ENCODE results near the gene IFT80.

Gene IFT80

DNA sequence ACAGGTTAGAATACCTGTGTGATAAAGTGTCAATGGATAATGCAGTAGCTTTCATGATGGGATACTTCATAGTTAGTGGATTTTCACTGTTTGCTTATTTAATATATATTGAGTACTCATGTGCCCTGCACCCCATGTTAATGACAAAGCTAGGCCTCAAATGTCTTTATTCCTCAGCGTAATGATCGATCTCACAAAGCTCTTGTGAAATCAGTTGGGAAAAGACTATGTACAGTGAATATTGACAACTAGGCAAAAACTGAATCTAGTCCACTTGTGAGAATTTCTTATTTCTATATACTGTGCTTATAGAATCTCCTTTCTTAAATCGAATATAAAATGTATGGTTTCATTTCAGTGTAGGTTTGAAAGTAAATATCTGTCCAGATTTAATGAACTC, 18.3 kb upstream of the IFT80 start:
- H3K4me3 ChIP-seq (ENCODE audit: low read depth in 1 of 2, low read length in 2 of 2) = no peak overlapping the region
- peaks cover 13% of the 10 kb centered on the region for H3K36me3 ChIP-seq (ENCODE audit: insufficient read depth, low read length)
- H3K4me1 ChIP-seq (ENCODE audit: insufficient read depth, low read length) = no peaks in the 10 kb centered on the region
- H3K27ac ChIP-seq (ENCODE audit: low read depth, low read length) = no peak overlapping the region
- H3K27me3 ChIP-seq (ENCODE audit: control insufficient read depth in 1 of 2, insufficient read depth in 2 of 2, low read length in 2 of 2) = no peaks in the 10 kb centered on the region
- H3K9me3 ChIP-seq (ENCODE audit: low read length) = no peaks in the 10 kb centered on the region
- H3K9ac ChIP-seq (ENCODE audit: low read length) = no peak overlapping the region

DNA sequence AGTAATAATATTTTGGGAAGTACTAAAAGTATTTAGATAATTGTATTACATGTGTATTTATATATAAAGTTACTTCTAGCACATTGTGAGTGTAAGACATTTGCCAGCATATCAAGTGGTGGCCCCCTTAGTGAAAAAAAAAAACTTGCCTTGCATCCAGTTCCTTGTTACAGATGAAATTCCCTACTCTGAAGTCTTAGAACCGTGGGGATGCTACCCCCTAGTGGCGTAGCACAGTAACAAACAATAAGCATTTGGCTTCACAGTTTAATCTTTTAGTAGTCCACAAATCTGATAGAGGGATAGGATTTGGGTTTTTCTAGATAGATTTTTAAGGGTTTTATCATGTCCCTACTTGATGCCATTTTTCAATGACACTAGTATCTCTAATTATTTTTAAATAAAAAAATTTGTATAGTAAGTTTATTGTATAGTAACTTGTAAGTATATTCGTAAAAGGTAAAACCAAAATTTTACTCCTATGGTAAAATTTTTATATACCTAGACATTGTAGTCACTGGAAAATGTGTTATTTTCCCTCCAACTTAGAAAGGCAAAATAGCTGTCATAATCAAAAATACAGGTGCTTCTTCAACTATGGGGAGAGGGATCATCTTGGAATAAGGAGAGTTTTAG, 14.7 kb upstream of the IFT80 start:
- Histone ChIP-seq H3K36me3 (ENCODE audit: insufficient read depth, low read length) (peaks cover 13% of the 10 kb centered on the region), H3K27me3 (ENCODE audit: control insufficient read depth in 1 of 2, insufficient read depth in 2 of 2, low read length in 2 of 2) (no peaks in the 10 kb centered on the region), H3K4me1 (ENCODE audit: insufficient read depth, low read length) (no peaks in the 10 kb centered on the region), H3K9me3 (ENCODE audit: low read length) (no peaks in the 10 kb centered on the region), H3K9ac (ENCODE audit: low read length) (no peak overlapping the region), H3K27ac (ENCODE audit: low read depth, low read length) (no peak overlapping the region), H3K4me3 (ENCODE audit: low read depth in 1 of 2, low read length in 2 of 2) (no peak overlapping the region)

DNA sequence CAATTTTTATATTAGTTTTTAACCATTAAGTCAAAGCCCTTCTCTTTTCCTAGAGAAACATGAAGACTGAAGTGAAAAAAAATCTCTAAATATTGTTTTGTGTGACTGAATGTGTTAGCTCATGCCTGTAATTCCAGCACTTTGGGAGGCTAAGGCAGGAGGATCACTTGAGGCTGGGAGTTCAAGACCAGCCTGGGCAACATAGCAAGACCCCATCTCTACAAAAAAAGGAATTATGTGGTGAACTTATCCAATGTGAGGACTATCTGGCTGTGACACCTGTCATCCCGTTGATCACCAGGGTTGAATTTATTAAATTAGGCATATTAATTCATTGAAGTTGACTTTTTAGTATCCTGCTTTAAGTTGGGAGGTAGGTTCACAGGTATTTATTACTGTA, 13.5 kb upstream of the IFT80 start:
- H3K9me3 ChIP-seq (ENCODE audit: low read length) = no peaks in the 10 kb centered on the region
- H3K36me3 ChIP-seq (ENCODE audit: insufficient read depth, low read length) = peaks cover 6% of the 10 kb centered on the region
- no peak overlapping the region for H3K27ac ChIP-seq (ENCODE audit: low read depth, low read length)
- H3K4me3 ChIP-seq (ENCODE audit: low read depth in 1 of 2, low read length in 2 of 2) = no peak overlapping the region
- no peaks in the 10 kb centered on the region for H3K27me3 ChIP-seq (ENCODE audit: control insufficient read depth in 1 of 2, insufficient read depth in 2 of 2, low read length in 2 of 2)
- H3K4me1 ChIP-seq (ENCODE audit: insufficient read depth, low read length) = no peaks in the 10 kb centered on the region
- no peak overlapping the region for H3K9ac ChIP-seq (ENCODE audit: low read length)

GRCh38 chr3:160409812-160410610, 11.0 kb upstream of the IFT80 start:
- no peak overlapping the region for H3K4me3 ChIP-seq (ENCODE audit: low read depth in 1 of 2, low read length in 2 of 2)
- H3K27me3 ChIP-seq (ENCODE audit: control insufficient read depth in 1 of 2, insufficient read depth in 2 of 2, low read length in 2 of 2) = no peaks in the 10 kb centered on the region

DNA sequence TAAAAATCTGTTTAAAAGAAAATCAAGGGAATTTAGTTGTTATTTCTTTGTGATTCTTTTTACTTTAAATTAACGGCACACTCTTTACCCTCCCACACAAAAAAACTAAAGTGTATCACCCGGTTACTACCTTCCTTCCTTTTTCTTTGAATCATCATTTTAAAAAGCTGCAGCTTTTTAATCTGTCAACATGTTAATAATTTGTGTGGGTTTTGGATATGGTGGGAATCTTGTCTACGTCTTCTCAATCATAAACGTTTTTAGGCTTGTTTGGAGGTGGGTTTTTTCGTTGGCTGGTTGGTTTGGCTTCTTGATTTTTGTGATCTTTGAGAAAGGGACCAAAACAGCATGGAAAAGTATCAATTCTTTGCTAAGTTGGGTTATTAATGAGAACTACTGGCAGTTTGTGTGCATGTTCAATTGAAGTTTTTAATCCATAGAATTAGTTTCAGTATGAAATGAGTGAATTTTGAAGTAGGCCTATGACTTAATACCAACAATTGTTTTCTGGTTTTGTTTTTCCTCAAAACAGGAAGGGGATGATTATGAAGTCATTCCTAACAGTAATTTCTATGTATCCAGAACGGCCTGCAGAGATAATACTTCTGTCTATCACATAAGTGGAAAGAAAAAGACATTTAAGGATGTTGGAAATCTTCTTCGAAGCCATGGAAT, 4.9 kb upstream of the IFT80 start:
- H3K9ac ChIP-seq (ENCODE audit: low read length) = no peak overlapping the region
- H3K36me3 ChIP-seq (ENCODE audit: insufficient read depth, low read length) = no peaks in the 10 kb centered on the region
- H3K9me3 ChIP-seq (ENCODE audit: low read length) = no peaks in the 10 kb centered on the region
- peaks cover 16 to 32% of the 10 kb centered on the region in 2 donors for H3K27me3 ChIP-seq (ENCODE audit: control insufficient read depth in 1 of 2, insufficient read depth in 2 of 2, low read length in 2 of 2)
- H3K4me3 ChIP-seq (ENCODE audit: low read depth in 1 of 2, low read length in 2 of 2) = no peak overlapping the region
- peaks cover 17% of the 10 kb centered on the region for H3K4me1 ChIP-seq (ENCODE audit: insufficient read depth, low read length)
- no peak overlapping the region for H3K27ac ChIP-seq (ENCODE audit: low read depth, low read length)

More at GRCh38 chr3:160409812-160410610, 11.0 kb upstream of the IFT80 start:
- Histone ChIP-seq H3K4me1 (ENCODE audit: insufficient read depth, low read length) (no peaks in the 10 kb centered on the region), H3K36me3 (ENCODE audit: insufficient read depth, low read length) (peaks cover 6% of the 10 kb centered on the region), H3K27ac (ENCODE audit: low read depth, low read length) (no peak overlapping the region), H3K9ac (ENCODE audit: low read length) (no peak overlapping the region), H3K9me3 (ENCODE audit: low read length) (no peaks in the 10 kb centered on the region)

- Histone ChIP-seq H3K27ac (ENCODE audit: low read depth, low read length) (peak overlapping the region; percentile 37), H3K27me3 (ENCODE audit: control insufficient read depth in 1 of 2, insufficient read depth in 2 of 2, low read length in 2 of 2) (peaks cover 16 to 32% of the 10 kb centered on the region in 2 donors), H3K4me3 (ENCODE audit: low read depth in 1 of 2, low read length in 2 of 2) (no peak overlapping the region), H3K9me3 (ENCODE audit: low read length) (no peaks in the 10 kb centered on the region), H3K4me1 (ENCODE audit: insufficient read depth, low read length) (peaks cover 22% of the 10 kb centered on the region), H3K36me3 (ENCODE audit: insufficient read depth, low read length) (no peaks in the 10 kb centered on the region), H3K9ac (ENCODE audit: low read length) (no peak overlapping the region)
Measured at GRCh38 chr3:160403028-160403545, 4.1 kb upstream of the IFT80 start.

GRCh38 chr3:160402221-160403027, 3.4 kb upstream of the IFT80 start:
- peak overlapping the region; percentile 37 for H3K27ac ChIP-seq (ENCODE audit: low read depth, low read length)
- H3K9ac ChIP-seq (ENCODE audit: low read length) = no peak overlapping the region
- no peaks in the 10 kb centered on the region for H3K36me3 ChIP-seq (ENCODE audit: insufficient read depth, low read length)
- H3K9me3 ChIP-seq (ENCODE audit: low read length) = no peaks in the 10 kb centered on the region
- H3K4me1 ChIP-seq (ENCODE audit: insufficient read depth, low read length) = peaks cover 23% of the 10 kb centered on the region
- H3K4me3 ChIP-seq (ENCODE audit: low read depth in 1 of 2, low read length in 2 of 2) = no peak overlapping the region
- H3K27me3 ChIP-seq (ENCODE audit: control insufficient read depth in 1 of 2, insufficient read depth in 2 of 2, low read length in 2 of 2) = peaks cover 16 to 32% of the 10 kb centered on the region in 2 donors

- peak overlapping the region; percentile 90 for H3K27ac ChIP-seq (ENCODE audit: low read depth, low read length)
- no peaks in the 10 kb centered on the region for H3K36me3 ChIP-seq (ENCODE audit: insufficient read depth, low read length)
- peak overlapping the region; percentile 82 to 96 for H3K4me3 ChIP-seq (ENCODE audit: low read depth in 1 of 2, low read length in 2 of 2)
- no peak overlapping the region for H3K9ac ChIP-seq (ENCODE audit: low read length)
- peaks cover 16 to 32% of the 10 kb centered on the region in 2 donors for H3K27me3 ChIP-seq (ENCODE audit: control insufficient read depth in 1 of 2, insufficient read depth in 2 of 2, low read length in 2 of 2)
- H3K4me1 ChIP-seq (ENCODE audit: insufficient read depth, low read length) = peaks cover 23% of the 10 kb centered on the region
- H3K9me3 ChIP-seq (ENCODE audit: low read length) = no peaks in the 10 kb centered on the region
Measured at GRCh38 chr3:160401291-160402095, 2.5 kb upstream of the IFT80 start.

GRCh38 chr3:160400702-160401150, 1.7 kb upstream of the IFT80 start:
- peaks cover 23% of the 10 kb centered on the region for H3K4me1 ChIP-seq (ENCODE audit: insufficient read depth, low read length)
- H3K9ac ChIP-seq (ENCODE audit: low read length) = no peak overlapping the region
- no peaks in the 10 kb centered on the region for H3K36me3 ChIP-seq (ENCODE audit: insufficient read depth, low read length)
- peak overlapping the region; percentile 90 for H3K27ac ChIP-seq (ENCODE audit: low read depth, low read length)
- H3K27me3 ChIP-seq (ENCODE audit: control insufficient read depth in 1 of 2, insufficient read depth in 2 of 2, low read length in 2 of 2) = peaks cover 16 to 32% of the 10 kb centered on the region in 2 donors
- peak overlapping the region; percentile 82 to 96 for H3K4me3 ChIP-seq (ENCODE audit: low read depth in 1 of 2, low read length in 2 of 2)
- H3K9me3 ChIP-seq (ENCODE audit: low read length) = no peaks in the 10 kb centered on the region

GRCh38 chr3:160400030-160400701, 1.1 kb upstream of the IFT80 start:
- Histone ChIP-seq H3K4me3 (ENCODE audit: low read depth in 1 of 2, low read length in 2 of 2) (peak overlapping the region; percentile 82 to 96), H3K36me3 (ENCODE audit: insufficient read depth, low read length) (no peaks in the 10 kb centered on the region), H3K9ac (ENCODE audit: low read length) (peak overlapping the region; percentile 77), H3K4me1 (ENCODE audit: insufficient read depth, low read length) (peaks cover 23% of the 10 kb centered on the region), H3K27me3 (ENCODE audit: control insufficient read depth in 1 of 2, insufficient read depth in 2 of 2, low read length in 2 of 2) (peaks cover 16 to 32% of the 10 kb centered on the region in 2 donors), H3K9me3 (ENCODE audit: low read length) (no peaks in the 10 kb centered on the region), H3K27ac (ENCODE audit: low read depth, low read length) (peak overlapping the region; percentile 90)

All from muscle layer of colon (tissue), 2 donors.